GM23248 (cell line): ENCODE results near the gene TMEM94. TPM values are rescaled to one million over a fixed set of nuclear protein-coding genes. Genes with fewer than 3 reads are reported as not detected.
A peak's percentile ranks its signal among the peaks of the same experiment; 100 is the strongest.
"Not testable (repeated sequence)": the region's sequence is repeated elsewhere in the genome, so short reads cannot be mapped to it uniquely, and the experiment has no call there.

Experiments used
- DNase-seq: peaks from one replicate; pipeline ENCODE4 v3.0.0-alpha.2; 2015
- H2AFZ ChIP-seq: fragments of 200-600 bp; sonication (generic); 2 replicates; pipeline ENCODE4 v1.6.1; 2016; ENCODE audit warnings: antibody characterized with exemption
- H3F3A ChIP-seq: fragments of 200-600 bp; sonication (generic); 2 replicates; pipeline ENCODE4 v1.6.1; 2016; ENCODE audit warnings: mild to moderate bottlenecking, antibody characterized with exemption, mixed run types; ENCODE audit not compliant: insufficient read depth
- H3K27ac ChIP-seq: fragments of 200-600 bp; sonication (generic); 2 replicates; pipeline ENCODE4 v1.5.1; 2016; ENCODE audit warnings: mild to moderate bottlenecking
- H3K27me3 ChIP-seq: fragments of 200-600 bp; sonication (generic); replicated peaks from 2 replicates; pipeline ENCODE4 v1.6.1; 2016; ENCODE audit warnings: mild to moderate bottlenecking; ENCODE audit not compliant: insufficient read depth
- H3K36me3 ChIP-seq: fragments of 200-600 bp; sonication (generic); 2 replicates; pipeline ENCODE4 v1.6.1; 2016; ENCODE audit warnings: low read depth, mild to moderate bottlenecking
- H3K4me1 ChIP-seq: fragments of 200-600 bp; sonication (generic); 2 replicates; pipeline ENCODE4 v1.6.1; 2016; ENCODE audit warnings: mild to moderate bottlenecking; ENCODE audit not compliant: insufficient read depth
- H3K4me2 ChIP-seq: fragments of 200-600 bp; sonication (generic); one replicate; pipeline ENCODE4 v1.6.1; 2016; ENCODE audit warnings: mild to moderate bottlenecking; ENCODE audit not compliant: unreplicated experiment
- H3K4me3 ChIP-seq: fragments of 200-600 bp; sonication (generic); 2 replicates; pipeline ENCODE4 v1.5.1; 2016; ENCODE audit warnings: mild to moderate bottlenecking
- H3K79me2 ChIP-seq: fragments of 200-600 bp; sonication (generic); 2 replicates; pipeline ENCODE4 v1.6.1; 2016; ENCODE audit warnings: mild to moderate bottlenecking; ENCODE audit not compliant: insufficient read depth
- H3K9ac ChIP-seq: fragments of 200-600 bp; sonication (generic); 2 replicates; pipeline ENCODE4 v1.6.1; 2016; ENCODE audit warnings: mild to moderate bottlenecking
- H3K9me2 ChIP-seq: fragments of 200-600 bp; sonication (generic); 2 replicates; pipeline ENCODE4 v1.6.1; 2016; ENCODE audit warnings: mixed run types, mild to moderate bottlenecking, moderate library complexity; ENCODE audit not compliant: insufficient read depth
- H3K9me3 ChIP-seq: fragments of 200-600 bp; sonication (generic); one replicate; pipeline ENCODE4 v1.6.1; 2017; ENCODE audit warnings: low read depth
- H4K20me1 ChIP-seq: fragments of 200-600 bp; sonication (generic); 2 replicates; pipeline ENCODE4 v1.6.0; 2016; ENCODE audit not compliant: insufficient read depth
- EZH2 ChIP-seq: fragments of 200-600 bp; sonication (generic); IDR thresholded peaks from 2 replicates; pipeline ENCODE4 v1.6.1; 2018; ENCODE audit warnings: antibody characterized with exemption, mild to moderate bottlenecking; ENCODE audit not compliant: insufficient read depth, poor library complexity, severe bottlenecking
- EZH2phosphoT487 ChIP-seq: fragments of 200-600 bp; sonication (generic); IDR thresholded peaks from 2 replicates; pipeline ENCODE4 v1.6.1; 2018; ENCODE audit warnings: antibody characterized with exemption, moderate library complexity, mild to moderate bottlenecking, low read depth; ENCODE audit not compliant: insufficient read depth
- WGBS, 2 experiments: methylation state at CpG; one replicate each; pipeline ENCODE4 v1.1.6; 2015 to 2017; ENCODE audit warnings: low lambda C conversion rate in 2 of 2, low coverage in 1 of 2; ENCODE audit errors: missing lambda C conversion rate in 2 of 2; 5-methylcytosine and 5-hydroxymethylcytosine counted together
- in situ Hi-C: fragments of 300-500 bp; cut with MboI; formaldehyde crosslinking; loops from 2 replicates; pipeline ENCODE4 v1.15.0; 2020
- polyA plus RNA-seq: library from polyadenylated mRNA; unstranded; fragments of >200 nt; fragmentation: Nextera tagmentation; extraction: Ambion mirVana; gene quantifications from 2 replicates; pipeline ENCODE4 v1.2.1, GENCODE V29; 2016
- total RNA-seq: library from RNA; depleted of rRNA; stranded (reverse); fragments of >200 nt; shearing (Covaris generic); gene quantifications from 2 replicates; pipeline ENCODE4 v1.2.3, GENCODE V29; 2014

TMEM94 gene
- total and polyA plus RNA-seq, 2 experiments from 2014 or later, result 14.3 to 24.5 TPM

DNA sequence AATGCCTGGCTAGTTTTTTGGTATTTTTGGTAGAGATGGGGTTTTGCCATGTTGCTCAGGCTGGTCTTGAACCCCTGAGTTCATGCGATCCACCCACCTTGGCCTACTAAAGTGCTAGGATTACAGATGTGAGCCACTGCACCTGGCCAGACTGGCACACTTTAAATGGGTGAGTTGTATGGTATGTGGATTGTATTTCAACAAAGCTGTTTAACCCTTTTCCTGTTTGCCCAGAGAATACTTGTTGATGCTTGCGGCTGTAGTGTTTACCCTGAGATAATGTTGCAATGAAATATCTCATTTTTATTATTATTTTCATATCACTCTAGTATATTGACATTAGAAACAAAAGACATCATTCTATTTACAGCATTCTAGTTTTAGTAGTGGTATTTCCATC is 17.1 kb upstream of the TMEM94 start:
- no peaks in the 10 kb centered on the region for H4K20me1 ChIP-seq
- no peak for DNase-seq
- H3K9me2 ChIP-seq, result no peaks in the 10 kb centered on the region
- no peaks in the 10 kb centered on the region for H3K79me2 ChIP-seq
- in situ Hi-C loops, result loop anchor here (25.0 kb wide), 1 partner anchor 298 kb away; no protein-coding TSS in a partner anchor
- H3K4me1 ChIP-seq, result peaks cover 3% of the 10 kb centered on the region; the same call in 1 of the 2 replicates
- TF ChIP-seq EZH2, result no peak
- no peak for TF ChIP-seq EZH2phosphoT487
- no peak overlapping the region for H3K4me3 ChIP-seq
- H3K9me3 ChIP-seq, result no peaks in the 10 kb centered on the region
- H2AFZ ChIP-seq, result no peak overlapping the region
- H3K27ac ChIP-seq, result no peak overlapping the region
- H3K36me3 ChIP-seq, result no peaks in the 10 kb centered on the region
- H3K9ac ChIP-seq, result no peak overlapping the region
- H3K4me2 ChIP-seq, result no peak overlapping the region
- no peaks in the 10 kb centered on the region for H3F3A ChIP-seq
- 95 to 100% methylated on average over 2 of the region's 2 CpGs for WGBS, 2 experiments
- H3K27me3 ChIP-seq, result no peaks in the 10 kb centered on the region

DNA sequence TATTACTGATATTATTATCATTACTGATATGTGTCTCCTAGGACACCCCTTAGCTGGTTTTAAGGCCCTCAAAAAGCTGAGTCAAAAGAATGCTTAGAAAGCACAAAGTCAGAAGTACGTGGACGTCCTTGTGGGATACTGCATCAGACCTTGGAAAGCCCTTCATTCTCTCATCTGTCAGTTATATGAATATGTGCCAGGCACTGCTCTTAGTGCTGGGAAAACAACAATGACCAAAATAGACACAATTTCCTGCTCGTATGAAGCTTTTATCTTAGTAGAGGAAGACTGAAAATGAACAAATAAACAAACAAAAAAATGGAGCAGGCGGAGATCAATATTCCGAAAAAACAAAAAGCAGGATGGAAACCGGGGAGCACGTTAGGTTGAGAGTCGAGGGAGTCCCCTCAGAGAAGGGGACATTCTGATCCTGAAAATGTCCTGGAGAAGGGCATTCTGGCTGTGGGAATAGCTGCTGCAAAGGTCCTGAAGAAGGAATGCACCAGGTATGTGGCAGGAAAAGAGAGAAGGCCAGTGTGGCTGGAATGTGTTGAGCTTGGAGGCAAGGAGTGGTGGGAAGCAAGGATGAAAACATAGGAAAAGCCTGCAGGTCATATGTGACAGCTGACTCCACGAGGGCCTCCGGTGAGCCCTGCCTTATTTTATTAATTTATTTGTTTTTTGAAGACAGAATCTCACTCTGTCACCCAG is 15.5 kb upstream of the TMEM94 start:
- Histone ChIP-seq H3K9me2 (no peaks in the 10 kb centered on the region), H3K79me2 (no peaks in the 10 kb centered on the region), H3K27me3 (no peaks in the 10 kb centered on the region), H3K9me3 (no peaks in the 10 kb centered on the region), H3K9ac (no peak overlapping the region), H4K20me1 (no peaks in the 10 kb centered on the region), H3K4me2 (no peak overlapping the region), H2AFZ (0 out of 2 replicates have a peak overlapping the region, but pooled peaks have one; percentile 18), H3K4me3 (no peak overlapping the region), H3K27ac (no peak overlapping the region), H3K4me1 (peaks cover 4% of the 10 kb centered on the region; the same call in 1 of the 2 replicates), H3F3A (no peaks in the 10 kb centered on the region), H3K36me3 (no peaks in the 10 kb centered on the region)
- no peak for TF ChIP-seq EZH2phosphoT487
- no peak for TF ChIP-seq EZH2
- in situ Hi-C loops, result loop anchor here (25.0 kb wide), 1 partner anchor 296 kb away; no protein-coding TSS in a partner anchor
- WGBS, 2 experiments, result 56 to 58% methylated on average over 10 of the region's 10 CpGs
- DNase-seq, result no peak

GRCh38 chr17:75442168-75443103 is 14.0 kb upstream of the TMEM94 start:
- no peaks in the 10 kb centered on the region for H3K9me2 ChIP-seq
- H3K79me2 ChIP-seq, result no peaks in the 10 kb centered on the region
- H2AFZ ChIP-seq, result no peak overlapping the region
- WGBS, 2 experiments, result 93 to 95% methylated on average over 4 of the region's 4 CpGs
- H3K36me3 ChIP-seq, result no peaks in the 10 kb centered on the region
- H3K27ac ChIP-seq, result no peak overlapping the region
- H4K20me1 ChIP-seq, result no peaks in the 10 kb centered on the region
- TF ChIP-seq EZH2phosphoT487 (no peak), EZH2 (no peak)
- DNase-seq, result no peak
- no peaks in the 10 kb centered on the region for H3F3A ChIP-seq
- in situ Hi-C loops, result loop anchor here (25.0 kb wide), 1 partner anchor 295 kb away; no protein-coding TSS in a partner anchor
- no peak overlapping the region for H3K9ac ChIP-seq
- H3K4me3 ChIP-seq, result no peak overlapping the region
- no peaks in the 10 kb centered on the region for H3K9me3 ChIP-seq
- H3K4me2 ChIP-seq, result no peak overlapping the region
- H3K27me3 ChIP-seq, result no peaks in the 10 kb centered on the region
- peaks cover 4% of the 10 kb centered on the region; the same call in 1 of the 2 replicates for H3K4me1 ChIP-seq

DNA sequence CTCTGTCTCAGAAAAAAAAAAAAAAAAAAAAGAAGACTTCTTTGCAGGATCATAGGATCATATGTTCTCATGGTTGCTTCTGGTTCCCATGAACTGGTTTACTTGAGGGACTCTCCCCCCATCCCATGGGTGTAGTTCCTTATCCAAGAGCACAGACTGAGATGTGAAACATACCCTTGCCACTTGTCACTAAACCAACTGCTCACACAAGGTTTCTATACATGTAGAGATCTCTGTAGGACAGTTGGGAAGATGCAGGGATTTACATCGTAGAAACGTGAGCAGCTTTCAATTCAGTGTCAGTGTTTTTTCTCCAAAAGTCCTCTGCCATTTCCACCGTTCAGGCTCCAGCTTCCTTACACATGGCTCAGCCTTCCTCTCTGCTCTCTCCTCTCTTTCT is 11.1 kb upstream of the TMEM94 start:
- peaks cover 4% of the 10 kb centered on the region; the same call in 1 of the 2 replicates for H3K4me1 ChIP-seq
- no peaks in the 10 kb centered on the region for H3K27me3 ChIP-seq
- H2AFZ ChIP-seq, result no peak overlapping the region
- H3K4me3 ChIP-seq, result no peak overlapping the region
- no peaks in the 10 kb centered on the region for H3K9me3 ChIP-seq
- no peaks in the 10 kb centered on the region for H3F3A ChIP-seq
- H3K27ac ChIP-seq, result no peak overlapping the region
- H3K9me2 ChIP-seq, result no peaks in the 10 kb centered on the region
- no peak for DNase-seq
- no peaks in the 10 kb centered on the region for H3K36me3 ChIP-seq
- in situ Hi-C loops, result loop anchor here (25.0 kb wide), 1 partner anchor 292 kb away; no protein-coding TSS in a partner anchor
- TF ChIP-seq EZH2phosphoT487 (no peak), EZH2 (no peak)
- no peaks in the 10 kb centered on the region for H4K20me1 ChIP-seq
- H3K79me2 ChIP-seq, result no peaks in the 10 kb centered on the region
- no peak overlapping the region for H3K4me2 ChIP-seq
- WGBS, 2 experiments, result 90 to 95% methylated on average over 3 of the region's 3 CpGs
- no peak overlapping the region for H3K9ac ChIP-seq

GRCh38 chr17:75445896-75446295 is 10.5 kb upstream of the TMEM94 start:
- not testable (repeated sequence) for H3K4me3 ChIP-seq, H3K4me1 ChIP-seq, H3K27me3 ChIP-seq, H3K27ac ChIP-seq, H4K20me1 ChIP-seq, H3K4me2 ChIP-seq, H3K9me3 ChIP-seq, H3K9me2 ChIP-seq, H3K36me3 ChIP-seq, H3K79me2 ChIP-seq, H3F3A ChIP-seq, H2AFZ ChIP-seq, DNase-seq, H3K9ac ChIP-seq
- 82 to 83% methylated on average over 6 of the region's 6 CpGs for WGBS, 2 experiments
- in situ Hi-C loops, result loop anchor here (25.0 kb wide), 1 partner anchor 291 kb away; no protein-coding TSS in a partner anchor
